ENCODE results near the gene MTF1.

- no peak for TF ChIP-seq ZNF132 (tag by site-specific recombination; IDR thresholded peaks at IDR 0.05; ENCODE audit: borderline replicate concordance)
- TF ChIP-seq ZNF239 (tag by site-specific recombination; IDR thresholded peaks at IDR 0.05) = no peak
- no peak for TF ChIP-seq ELK4 (IDR thresholded peaks at IDR 0.05; ENCODE audit: borderline replicate concordance, low read depth, low read length)
- no peak for TF ChIP-seq CTCF (tag by site-specific recombination; IDR thresholded peaks at IDR 0.05)
- no peak for TF ChIP-seq TRIM28 (IDR thresholded peaks at IDR 0.05; ENCODE audit: borderline replicate concordance, low read length)
These were observed 91.9 kb downstream of the MTF1 start for GRCh38 chr1:37767488-37767887.
